ENCODE measurements around the gene CREG1. TPM values are rescaled to one million over a fixed set of nuclear protein-coding genes. Genes with fewer than 3 reads are reported as not detected.

CREG1 gene
- total RNA-seq, 1 donor from 2014 or later = 36.0 TPM

GRCh38 chr1:167500283-167500860 is 53.2 kb downstream of the CREG1 start:
- no peaks in the 10 kb centered on the region for H3K79me2 ChIP-seq (ENCODE audit: insufficient read depth, low read length)
- no peak overlapping the region for H2AFZ ChIP-seq (ENCODE audit: low read depth, low read length)
- peaks cover 9% of the 10 kb centered on the region for H3K27me3 ChIP-seq (ENCODE audit: insufficient read depth, low read length)
- peaks cover 42% of the 10 kb centered on the region for H3K27me3 Mint-ChIP-seq (ENCODE audit: low read depth, unreplicated experiment)
- no peaks in the 10 kb centered on the region for H3K36me3 Mint-ChIP-seq (ENCODE audit: low read depth, unreplicated experiment)
- H3K4me1 Mint-ChIP-seq (ENCODE audit: low read depth, unreplicated experiment) = peaks cover 5% of the 10 kb centered on the region
- H3K27ac ChIP-seq (ENCODE audit: low read depth, low read length) = no peak overlapping the region
- no peak overlapping the region for H3K9ac ChIP-seq (ENCODE audit: low read length)
- TF ChIP-seq CTCF (IDR thresholded peaks at IDR 0.05; ENCODE audit: insufficient read depth, low read depth, low read length) (no peak), EZH2 (IDR thresholded peaks at IDR 0.05; ENCODE audit: insufficient read depth, low read length) (no peak)
- H3K4me3 ChIP-seq (ENCODE audit: insufficient read depth, low read depth, low read length) = no peak overlapping the region
- no peaks in the 10 kb centered on the region for H4K20me1 ChIP-seq (ENCODE audit: insufficient read depth, low read length)
- H3K9me3 Mint-ChIP-seq (ENCODE audit: unreplicated experiment) = peaks cover 1% of the 10 kb centered on the region
- no peak for DNase-seq (ENCODE audit: low read depth)
- no peak overlapping the region for H3K27ac Mint-ChIP-seq (ENCODE audit: unreplicated experiment)
- no peak overlapping the region for H3K4me2 ChIP-seq (ENCODE audit: low read length)
- H3K4me1 ChIP-seq (ENCODE audit: insufficient read depth, low read length) = no peaks in the 10 kb centered on the region
- no peaks in the 10 kb centered on the region for H3K9me3 ChIP-seq (ENCODE audit: insufficient read depth, low read depth, low read length)
- no peak for FAIRE-seq
- H3K36me3 ChIP-seq (ENCODE audit: insufficient read depth, low read length) = no peaks in the 10 kb centered on the region
- H3K4me3 Mint-ChIP-seq (ENCODE audit: unreplicated experiment) = no peak overlapping the region

GRCh38 chr1:167499664-167500101 is 53.9 kb downstream of the CREG1 start:
- no peak for TF ChIP-seq CTCF (IDR thresholded peaks at IDR 0.05; ENCODE audit: insufficient read depth, low read depth, low read length)
- H3K9me3 Mint-ChIP-seq (ENCODE audit: unreplicated experiment) = peaks cover 1% of the 10 kb centered on the region
- no peak for FAIRE-seq

GRCh38 chr1:167499106-167499505 is 54.5 kb downstream of the CREG1 start:
- H3K4me1 Mint-ChIP-seq (ENCODE audit: low read depth, unreplicated experiment) = peaks cover 5% of the 10 kb centered on the region
- no peak for FAIRE-seq

More at GRCh38 chr1:167499664-167500101, 53.9 kb downstream of the CREG1 start:
- Histone ChIP-seq H3K36me3 (ENCODE audit: insufficient read depth, low read length) (no peaks in the 10 kb centered on the region), H3K9me3 (ENCODE audit: insufficient read depth, low read depth, low read length) (no peaks in the 10 kb centered on the region), H2AFZ (ENCODE audit: low read depth, low read length) (no peak overlapping the region), H3K4me3 (ENCODE audit: insufficient read depth, low read depth, low read length) (no peak overlapping the region), H3K4me2 (ENCODE audit: low read length) (no peak overlapping the region), H3K9ac (ENCODE audit: low read length) (no peak overlapping the region), H3K27me3 (ENCODE audit: insufficient read depth, low read length) (peaks cover 9% of the 10 kb centered on the region), H4K20me1 (ENCODE audit: insufficient read depth, low read length) (no peaks in the 10 kb centered on the region), H3K27ac (ENCODE audit: low read depth, low read length) (no peak overlapping the region), H3K79me2 (ENCODE audit: insufficient read depth, low read length) (no peaks in the 10 kb centered on the region), H3K4me1 (ENCODE audit: insufficient read depth, low read length) (no peaks in the 10 kb centered on the region)
- H3K27me3 Mint-ChIP-seq (ENCODE audit: low read depth, unreplicated experiment) = peaks cover 48% of the 10 kb centered on the region
- H3K27ac Mint-ChIP-seq (ENCODE audit: unreplicated experiment) = no peak overlapping the region
- H3K4me3 Mint-ChIP-seq (ENCODE audit: unreplicated experiment) = no peak overlapping the region
- peaks cover 5% of the 10 kb centered on the region for H3K4me1 Mint-ChIP-seq (ENCODE audit: low read depth, unreplicated experiment)
- H3K36me3 Mint-ChIP-seq (ENCODE audit: low read depth, unreplicated experiment) = no peaks in the 10 kb centered on the region
- no peak for DNase-seq (ENCODE audit: low read depth)

More at GRCh38 chr1:167499106-167499505, 54.5 kb downstream of the CREG1 start:
- Mint-ChIP-seq H3K27me3 (ENCODE audit: low read depth, unreplicated experiment) (peaks cover 49% of the 10 kb centered on the region), H3K9me3 (ENCODE audit: unreplicated experiment) (peaks cover 1% of the 10 kb centered on the region), H3K27ac (ENCODE audit: unreplicated experiment) (no peak overlapping the region), H3K4me3 (ENCODE audit: unreplicated experiment) (no peak overlapping the region), H3K36me3 (ENCODE audit: low read depth, unreplicated experiment) (no peaks in the 10 kb centered on the region)
- Histone ChIP-seq H3K79me2 (ENCODE audit: insufficient read depth, low read length) (no peaks in the 10 kb centered on the region), H3K4me3 (ENCODE audit: insufficient read depth, low read depth, low read length) (no peak overlapping the region), H3K36me3 (ENCODE audit: insufficient read depth, low read length) (no peaks in the 10 kb centered on the region), H3K9ac (ENCODE audit: low read length) (no peak overlapping the region), H3K27ac (ENCODE audit: low read depth, low read length) (no peak overlapping the region), H3K27me3 (ENCODE audit: insufficient read depth, low read length) (peaks cover 9% of the 10 kb centered on the region), H4K20me1 (ENCODE audit: insufficient read depth, low read length) (no peaks in the 10 kb centered on the region), H3K4me2 (ENCODE audit: low read length) (no peak overlapping the region), H3K4me1 (ENCODE audit: insufficient read depth, low read length) (no peaks in the 10 kb centered on the region), H2AFZ (ENCODE audit: low read depth, low read length) (no peak overlapping the region), H3K9me3 (ENCODE audit: insufficient read depth, low read depth, low read length) (no peaks in the 10 kb centered on the region)
- no peak for DNase-seq (ENCODE audit: low read depth)
- no peak for TF ChIP-seq CTCF (IDR thresholded peaks at IDR 0.05; ENCODE audit: insufficient read depth, low read depth, low read length)
- TF ChIP-seq EZH2 (IDR thresholded peaks at IDR 0.05; ENCODE audit: insufficient read depth, low read length) = no peak
